Esophagus squamous epithelium (tissue), 5 donors: ENCODE data around the gene DBNL. TPM values are rescaled to one million over a fixed set of nuclear protein-coding genes. Genes with fewer than 3 reads are reported as not detected.

ENCODE experiments used
- DNase-seq: peaks from one replicate; lab custom pipeline; 2025; lab: John Stamatoyannopoulos, UW
- H3K27ac ChIP-seq, 4 donors: fragments of 200-600 bp; sonication (generic); one replicate each; pipeline ENCODE4 v1.5.1; 2016 to 2019; ENCODE audit warnings: mild to moderate bottlenecking in 1 of 4
- H3K27me3 ChIP-seq, 4 donors: fragments of 200-600 bp; sonication (generic); 1 replicate in 3 of 4; 2 replicates in 1 of 4; pipeline versions ENCODE4 v1.5.1 to v1.6.0; 2017 to 2021; ENCODE audit warnings: antibody characterized with exemption in 1 of 4
- H3K36me3 ChIP-seq, 3 donors: fragments of 200-600 bp; sonication (generic); one replicate each; pipeline ENCODE4 v1.5.1; 2016 to 2019
- H3K4me1 ChIP-seq, 3 donors: fragments of 200-600 bp; sonication (generic); one replicate each; pipeline ENCODE4 v1.5.1; 2017 to 2019
- H3K4me3 ChIP-seq, 4 donors: fragments of 200-600 bp; sonication (generic); 1 replicate in 3 of 4; 2 replicates in 1 of 4; pipeline ENCODE4 v1.5.1; 2016 to 2019; ENCODE audit warnings: mild to moderate bottlenecking in 2 of 4, moderate library complexity in 1 of 4
- H3K9me3 ChIP-seq, 3 donors: fragments of 200-600 bp; sonication (generic); one replicate each; pipeline ENCODE4 v1.5.1; 2016 to 2019
- CTCF ChIP-seq, 6 experiments: fragments of 450-650 bp in 4 of 6; fragments of 200-600 bp in 2 of 6; sonication (generic) in 2 of 6; IDR thresholded peaks; one replicate each; pipeline ENCODE4 v1.5.1; 2016 to 2019; ENCODE audit warnings: antibody characterized with exemption in 6 of 6, mild to moderate bottlenecking in 4 of 6, moderate library complexity in 4 of 6
- POLR2A ChIP-seq, 4 donors: fragments of 450-650 bp; IDR thresholded peaks; one replicate each; pipeline ENCODE4 v1.6.1; 2017; ENCODE audit warnings: antibody characterized with exemption in 4 of 4, mild to moderate bottlenecking in 4 of 4, moderate library complexity in 3 of 4
- WGBS, 2 donors: methylation state at CpG; one replicate each; pipeline ENCODE4 v1.1.5; 2018; 5-methylcytosine and 5-hydroxymethylcytosine counted together
- intact Hi-C: fragments of 100-400 bp; cut with DNase I; formaldehyde crosslinking; loops from one replicate; pipeline ENCODE4 v1.15.0; 2022
- total RNA-seq, 4 donors: library from RNA; depleted of rRNA; stranded (reverse); fragments of >200 nt; gene quantifications; one replicate each; pipeline ENCODE4 v1.1.0, GENCODE V29; 2016
- donor health status: DM: yes; HTN: yes; CAD: no.

DBNL gene
- total RNA-seq, 4 donors from 2014 or later, result 185 to 337 (median 225) TPM

DNA sequence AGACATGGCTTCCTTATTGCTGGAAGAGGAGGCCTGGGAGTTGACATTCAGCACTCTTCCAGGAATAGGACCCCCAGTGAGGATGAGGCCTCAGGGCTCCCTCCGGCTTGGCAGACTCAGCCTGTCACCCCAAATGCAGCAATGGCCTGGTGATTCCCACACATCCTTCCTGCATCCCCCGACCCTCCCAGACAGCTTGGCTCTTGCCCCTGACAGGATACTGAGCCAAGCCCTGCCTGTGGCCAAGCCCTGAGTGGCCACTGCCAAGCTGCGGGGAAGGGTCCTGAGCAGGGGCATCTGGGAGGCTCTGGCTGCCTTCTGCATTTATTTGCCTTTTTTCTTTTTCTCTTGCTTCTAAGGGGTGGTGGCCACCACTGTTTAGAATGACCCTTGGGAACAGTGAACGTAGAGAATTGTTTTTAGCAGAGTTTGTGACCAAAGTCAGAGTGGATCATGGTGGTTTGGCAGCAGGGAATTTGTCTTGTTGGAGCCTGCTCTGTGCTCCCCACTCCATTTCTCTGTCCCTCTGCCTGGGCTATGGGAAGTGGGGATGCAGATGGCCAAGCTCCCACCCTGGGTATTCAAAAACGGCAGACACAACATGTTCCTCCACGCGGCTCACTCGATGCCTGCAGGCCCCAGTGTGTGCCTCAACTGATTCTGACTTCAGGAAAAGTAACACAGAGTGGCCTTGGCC, 16.6 kb downstream of the DBNL start:
- whole genome bisulfite sequencing, 2 donors, result 79 to 82% methylated on average over 6 to 7 of the region's 8 CpGs
- TF ChIP-seq POLR2A (IDR thresholded peaks at IDR 0.05) (no peak), CTCF (IDR thresholded peaks at IDR 0.05) (no peak)
- H3K4me1 ChIP-seq, result peaks cover 24 to 68% (median 40%) of the 10 kb centered on the region in 3 donors
- no peaks in the 10 kb centered on the region for H3K9me3 ChIP-seq
- no peak overlapping the region for H3K27ac ChIP-seq
- H3K36me3 ChIP-seq, result peaks cover 47 to 69% (median 65%) of the 10 kb centered on the region in 3 donors
- H3K4me3 ChIP-seq, result no peak overlapping the region
- DNase-seq, result no peak
- intact Hi-C loops, result no loop called here
- H3K27me3 ChIP-seq, result no peaks in the 10 kb centered on the region

GRCh38 chr7:44061645-44062179, 17.2 kb downstream of the DBNL start:
- DNase-seq, result no peak
- H3K4me1 ChIP-seq, result peaks cover 24 to 73% (median 40%) of the 10 kb centered on the region in 3 donors
- no peak overlapping the region for H3K4me3 ChIP-seq
- H3K36me3 ChIP-seq, result peaks cover 43 to 63% (median 59%) of the 10 kb centered on the region in 3 donors
- H3K27me3 ChIP-seq, result no peaks in the 10 kb centered on the region
- TF ChIP-seq CTCF (IDR thresholded peaks at IDR 0.05), result no peak
- TF ChIP-seq POLR2A (IDR thresholded peaks at IDR 0.05), result no peak
- no peaks in the 10 kb centered on the region for H3K9me3 ChIP-seq
- WGBS, 2 donors, result 81 to 84% methylated on average over 3 to 5 of the region's 8 CpGs
- H3K27ac ChIP-seq, result no peak overlapping the region
- intact Hi-C loops, result no loop called here

- H3K9me3 ChIP-seq, result no peaks in the 10 kb centered on the region
- H3K4me1 ChIP-seq, result peaks cover 24 to 67% (median 36%) of the 10 kb centered on the region in 3 donors
- peaks cover 37 to 57% (median 52%) of the 10 kb centered on the region in 3 donors for H3K36me3 ChIP-seq
- TF ChIP-seq CTCF (IDR thresholded peaks at IDR 0.05) (no peak), POLR2A (IDR thresholded peaks at IDR 0.05) (no peak)
- DNase-seq, result no peak
- H3K4me3 ChIP-seq, result no peak overlapping the region
- 83 to 100% methylated on average over 1 to 5 of the region's 11 CpGs for WGBS, 2 donors
- H3K27me3 ChIP-seq, result no peaks in the 10 kb centered on the region
- intact Hi-C loops, result no loop called here
- no peak overlapping the region for H3K27ac ChIP-seq
Measured at GRCh38 chr7:44062180-44062902, 17.8 kb downstream of the DBNL start.

DNA sequence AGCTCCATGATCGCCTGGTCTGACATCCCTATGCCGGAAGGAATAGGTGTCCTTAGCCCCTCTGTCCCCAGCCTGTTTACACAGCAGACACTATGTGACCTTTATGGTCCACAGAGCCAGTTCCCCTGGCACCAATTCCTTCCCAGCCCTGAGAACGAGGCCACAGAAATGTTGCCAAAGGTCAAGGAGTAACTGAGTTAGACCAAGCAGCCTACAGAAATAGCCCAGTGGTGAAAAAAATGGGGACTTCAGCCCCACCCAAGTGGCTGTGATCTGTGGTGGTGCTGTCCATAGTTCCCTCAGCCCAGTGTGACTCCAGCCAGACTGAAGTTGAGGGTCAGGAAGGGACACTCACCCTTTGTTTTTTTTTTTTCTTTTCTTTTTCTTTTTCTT, 18.4 kb downstream of the DBNL start:
- Histone ChIP-seq H3K36me3 (peaks cover 32 to 51% (median 47%) of the 10 kb centered on the region in 3 donors), H3K9me3 (no peaks in the 10 kb centered on the region)
- no peak for DNase-seq

More for the DNA sequence above, 18.4 kb downstream of the DBNL start:
- Histone ChIP-seq H3K4me1 (peaks cover 24 to 61% (median 34%) of the 10 kb centered on the region in 3 donors), H3K4me3 (no peak overlapping the region), H3K27me3 (no peaks in the 10 kb centered on the region), H3K27ac (no peak overlapping the region)
- TF ChIP-seq CTCF (IDR thresholded peaks at IDR 0.05), result no peak
- TF ChIP-seq POLR2A (IDR thresholded peaks at IDR 0.05), result no peak
- intact Hi-C loops, result no loop called here
- 75% methylated on average over 1 of the region's 3 CpGs; no CpG with 5 or more reads in 1 of the 2 donors for WGBS, 2 donors
